GM18499 (cell line): ENCODE measurements around the gene DOK5.

Experiments
- ATAC-seq: cut with Tn5 transposase; IDR thresholded peaks from one replicate; pipeline ENCODE4 v1.9.1; 2021; ENCODE audit warnings: moderate number of reproducible peaks; ENCODE audit not compliant: insufficient read depth, unreplicated experiment

DOK5 gene

DNA sequence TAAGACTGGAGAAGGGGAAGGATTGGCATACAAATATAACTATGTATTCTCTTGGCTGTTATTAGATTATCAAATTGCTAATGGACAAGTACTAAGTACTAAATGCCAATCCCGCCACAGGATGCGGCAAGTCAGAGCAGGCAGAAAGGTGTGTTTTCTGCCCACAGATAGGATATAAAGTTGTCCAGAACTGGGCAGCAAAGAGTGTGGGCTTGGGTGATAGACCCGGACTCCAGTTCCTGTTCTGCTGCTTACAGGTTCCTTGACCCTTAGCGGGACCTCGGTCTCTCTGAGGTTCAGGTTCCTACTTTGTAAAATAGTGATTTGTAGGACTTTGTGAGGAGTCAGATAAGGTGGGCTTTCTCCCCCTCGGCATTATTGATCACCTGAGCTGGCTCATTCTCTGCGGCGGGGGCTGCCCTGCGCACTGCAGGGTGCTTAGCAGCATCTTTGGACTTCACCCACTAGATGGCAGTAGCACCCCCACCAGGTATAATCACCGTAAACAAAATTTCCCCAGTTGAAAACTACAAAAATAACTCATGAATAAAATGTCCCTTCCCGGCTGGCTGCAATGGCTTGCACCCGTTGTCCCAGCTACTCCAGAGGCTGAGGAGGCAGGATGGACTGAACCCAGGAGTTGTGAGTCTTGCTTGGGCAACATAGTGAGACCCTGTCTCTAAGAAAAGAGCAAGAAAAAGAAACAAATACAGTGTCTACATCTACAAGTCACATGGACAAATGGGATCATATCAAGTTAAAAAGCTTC, 193.1 kb downstream of the DOK5 start:
- ATAC-seq: no peak

DNA sequence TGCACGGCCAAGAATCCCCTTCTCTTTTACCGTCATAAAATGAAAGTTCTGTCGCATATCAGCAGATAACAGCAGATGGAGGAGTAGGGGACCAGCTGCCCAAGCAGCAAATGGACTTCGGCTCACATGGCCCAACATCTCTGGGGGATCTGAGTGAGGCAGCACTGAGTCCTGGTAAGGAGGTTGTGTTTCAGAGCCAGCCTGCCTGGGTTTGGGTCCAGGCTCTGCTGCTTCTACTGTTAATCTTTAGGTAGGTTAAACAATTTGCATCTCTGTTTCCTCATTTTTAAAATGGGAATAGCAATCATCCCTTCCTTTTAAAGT, 193.6 kb downstream of the DOK5 start:
- ATAC-seq: no peak

- ATAC-seq: no peak
Measured at GRCh38 chr20:54678253-54678652, 202.9 kb downstream of the DOK5 start.

- ATAC-seq: no peak
Measured at GRCh38 chr20:54680439-54680838, 205.0 kb downstream of the DOK5 start.

DNA sequence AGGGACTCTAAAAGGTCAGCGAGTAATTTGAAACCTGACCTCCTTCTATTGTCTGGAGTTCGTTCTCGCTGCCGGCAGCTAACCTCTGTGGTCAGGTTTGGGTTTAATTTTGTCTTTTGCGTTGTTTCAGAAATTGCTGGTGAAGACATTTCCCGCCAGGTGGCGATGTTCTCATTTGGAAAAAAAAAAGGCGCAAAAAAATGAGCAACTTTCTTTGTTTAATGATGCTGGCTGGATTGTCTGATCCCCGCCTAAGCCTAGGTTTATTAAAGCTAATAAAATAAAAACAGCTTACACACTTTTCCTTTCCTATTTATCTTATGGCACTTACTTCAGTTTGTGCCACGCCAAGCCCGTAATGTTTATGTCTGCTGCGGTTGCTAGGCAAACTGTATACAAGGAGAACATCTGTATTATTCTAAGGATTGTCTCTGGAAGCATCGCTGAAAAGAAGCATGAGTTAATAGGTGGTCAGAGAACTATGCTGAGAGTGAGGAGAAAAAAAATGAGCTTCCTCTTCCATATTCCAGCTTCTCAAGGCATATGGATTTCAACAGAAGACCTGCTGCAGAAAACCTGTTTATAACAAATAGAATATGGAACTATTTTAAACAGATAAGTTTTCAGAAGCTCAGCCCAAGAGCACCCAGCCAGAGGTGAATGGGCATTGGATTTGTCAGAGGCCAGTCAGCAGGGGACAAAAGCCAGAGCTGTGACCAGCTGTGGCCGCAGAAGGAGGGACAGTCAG, 205.7 kb downstream of the DOK5 start:
- ATAC-seq: no peak

GRCh38 chr20:54681869-54682268, 206.5 kb downstream of the DOK5 start:
- no peak for ATAC-seq

DNA sequence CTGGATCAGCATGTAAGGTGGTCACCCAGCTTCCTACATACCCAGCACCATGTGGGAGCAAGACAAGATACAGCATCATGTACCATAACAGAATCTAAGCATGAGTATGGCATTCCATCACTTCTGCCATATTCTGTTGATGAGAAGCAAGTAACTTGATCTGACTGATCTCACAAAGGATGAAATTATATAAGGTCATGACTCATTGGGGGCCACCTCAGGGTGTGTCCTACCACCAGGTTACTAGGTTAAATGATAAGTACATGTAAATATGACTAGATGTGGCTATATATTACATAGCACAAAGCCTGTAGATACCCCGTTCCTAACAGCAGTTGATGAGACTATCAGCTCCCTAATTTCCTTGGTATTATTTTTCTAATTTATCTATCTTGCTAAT, 213.1 kb downstream of the DOK5 start:
- no peak for ATAC-seq

DNA sequence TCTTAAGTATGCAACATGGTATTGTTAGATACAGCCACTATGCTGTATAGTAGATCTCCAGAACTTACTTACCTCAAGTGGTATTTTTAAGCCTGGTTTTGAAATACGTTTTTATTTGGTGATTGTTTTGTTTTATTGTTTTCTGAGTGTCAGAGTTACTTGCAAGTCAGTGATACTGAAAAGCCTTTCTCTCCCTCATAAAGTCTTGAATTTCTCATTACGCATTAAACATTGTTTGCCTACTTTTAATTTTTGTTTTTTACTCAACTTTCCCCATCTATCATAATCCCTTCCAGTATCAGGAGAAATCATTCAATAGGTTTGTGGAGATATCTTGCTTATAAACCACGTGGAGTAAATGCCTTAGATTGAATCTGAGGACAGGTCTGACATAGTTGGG, 214.9 kb downstream of the DOK5 start:
- no peak for ATAC-seq

DNA sequence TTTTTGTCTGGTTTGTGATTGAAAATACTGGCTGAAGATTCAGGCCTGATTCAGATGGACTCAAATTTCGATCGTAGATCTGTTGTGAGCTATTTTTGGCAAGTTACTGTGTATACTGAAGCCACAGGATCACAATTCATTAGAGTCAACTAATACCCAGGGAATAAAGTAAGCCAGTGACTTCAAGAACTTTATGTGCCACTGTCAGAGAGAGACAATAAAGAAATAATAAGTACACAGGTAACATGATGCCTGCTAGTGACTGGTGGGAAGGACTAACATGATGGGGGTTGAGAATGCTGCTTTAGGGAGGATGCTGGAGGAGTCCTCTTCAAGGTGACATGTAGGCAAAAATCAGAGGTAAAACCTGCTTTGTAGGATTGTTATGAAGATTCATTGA, 215.9 kb downstream of the DOK5 start:
- no peak for ATAC-seq

GRCh38 chr20:54692168-54692887, 216.9 kb downstream of the DOK5 start:
- ATAC-seq: no peak

DNA sequence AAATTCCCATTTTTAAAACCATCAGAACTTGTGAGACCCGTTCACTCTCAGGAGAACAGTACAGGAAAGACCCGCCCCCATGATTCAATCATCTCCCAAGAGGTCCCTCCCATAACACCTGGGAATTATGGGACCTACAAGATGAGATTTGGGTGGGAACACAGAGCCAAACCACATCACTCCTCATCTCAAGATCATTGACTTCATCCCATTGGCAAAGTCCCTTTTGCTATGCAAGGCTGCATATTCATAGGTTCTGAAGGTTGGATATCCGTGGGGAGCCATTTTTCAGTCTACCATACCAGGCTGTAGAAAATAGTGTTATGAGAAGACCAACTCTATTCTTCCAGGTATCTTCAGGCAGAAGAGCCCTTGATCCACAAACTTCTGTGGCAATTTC, 219.1 kb downstream of the DOK5 start:
- ATAC-seq: no peak

- ATAC-seq: no peak
Measured at GRCh38 chr20:54698373-54698772, 223.0 kb downstream of the DOK5 start.
